Neuron (in vitro differentiated cells): ENCODE data around the gene FUT6.
"Not testable (repeated sequence)": the region's sequence is repeated elsewhere in the genome, so short reads cannot be mapped to it uniquely, and the experiment has no call there.

Source experiments
- H2AFZ ChIP-seq: one replicate; pipeline ENCODE4 v1.6.1; 2013; ENCODE audit warnings: low read depth, mild to moderate bottlenecking, inconsistent platforms, low read length, moderate library complexity
- H3K27me3 ChIP-seq: one replicate; pipeline ENCODE4 v1.6.1; 2013; ENCODE audit warnings: low read length; ENCODE audit not compliant: insufficient read depth
- H3K36me3 ChIP-seq: one replicate; pipeline ENCODE4 v1.6.1; 2013; ENCODE audit warnings: low read length; ENCODE audit not compliant: insufficient read depth
- H3K4me1 ChIP-seq: one replicate; pipeline ENCODE4 v1.6.1; 2013; ENCODE audit warnings: low read length; ENCODE audit not compliant: insufficient read depth
- H3K4me3 ChIP-seq: 2 replicates; pipeline ENCODE4 v1.5.1; 2013; ENCODE audit warnings: mild to moderate bottlenecking, low read length, moderate library complexity
- H3K9me3 ChIP-seq: one replicate; pipeline ENCODE4 v1.6.1; 2013; ENCODE audit warnings: low read length

Gene FUT6

DNA sequence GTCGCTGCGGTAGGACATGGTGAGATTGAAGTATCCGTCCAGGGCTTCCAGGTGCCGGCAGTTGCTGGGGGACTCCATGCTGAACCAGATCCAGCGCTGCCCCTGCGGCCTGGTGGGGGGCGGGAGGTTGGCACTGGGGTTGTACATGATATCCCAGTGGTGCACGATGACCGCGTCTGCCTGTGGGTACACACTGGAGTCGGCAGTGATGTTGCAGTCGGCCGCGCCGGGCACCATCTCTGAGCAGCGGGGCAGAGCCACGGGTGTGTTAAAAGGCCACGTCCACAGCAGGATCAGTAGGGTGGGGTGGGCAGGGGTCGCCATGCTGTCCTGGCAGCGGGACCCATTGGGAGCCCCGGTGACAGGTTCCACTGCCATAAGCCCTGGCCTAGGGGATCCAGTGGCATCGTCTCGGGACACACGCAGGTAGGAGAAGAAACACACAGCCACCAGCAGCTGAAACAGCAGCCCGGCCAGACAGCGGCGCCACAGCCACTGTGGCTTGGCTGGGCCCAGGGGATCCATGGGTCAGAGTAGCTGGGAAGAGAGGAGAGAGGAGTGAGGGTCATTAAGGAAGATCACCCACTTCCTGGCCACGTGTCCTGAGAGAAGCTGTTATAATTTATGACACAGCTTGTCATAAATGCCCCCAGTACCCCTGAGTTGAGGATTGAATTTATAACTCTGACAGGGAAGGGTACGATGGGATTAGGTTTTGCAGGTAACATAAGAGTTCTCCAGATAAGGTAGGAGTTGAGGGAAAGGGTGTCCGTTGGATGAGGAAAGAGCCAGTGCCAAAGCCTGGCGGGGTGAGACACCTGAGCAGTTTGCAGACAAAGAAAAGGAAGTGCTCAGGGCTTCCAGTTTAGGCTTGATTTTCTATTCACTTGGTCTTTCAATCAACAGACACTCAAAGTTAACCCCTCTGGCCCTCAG is 28.0 kb upstream of the FUT6 start:
- Histone ChIP-seq H3K9me3 (no peaks in the 10 kb centered on the region), H3K4me1 (no peaks in the 10 kb centered on the region), H3K27me3 (peaks cover 2% of the 10 kb centered on the region), H2AFZ (no peak overlapping the region), H3K4me3 (no peak overlapping the region), H3K36me3 (no peaks in the 10 kb centered on the region)

DNA sequence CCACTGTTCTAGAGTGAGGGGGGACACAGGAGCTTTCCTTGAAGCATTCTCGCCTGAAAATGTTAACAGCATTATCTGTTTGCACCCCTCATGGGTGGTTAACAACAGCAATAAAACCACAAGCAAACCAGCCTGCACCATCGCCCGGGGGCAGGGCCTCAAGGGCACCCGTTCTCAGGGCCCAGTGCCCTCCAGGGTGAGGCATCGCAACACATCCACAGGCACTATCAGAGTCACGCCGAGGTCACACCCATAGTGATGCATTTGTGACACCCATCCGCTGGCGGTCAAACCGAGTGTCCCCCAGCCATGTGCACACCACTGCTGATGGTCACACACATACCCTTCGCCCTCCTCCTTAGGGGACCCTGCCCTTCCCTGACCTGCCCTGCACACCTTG is 26.3 kb upstream of the FUT6 start:
- H3K27me3 ChIP-seq: peaks cover 2% of the 10 kb centered on the region
- H3K4me3 ChIP-seq: no peak overlapping the region
- H3K36me3 ChIP-seq: no peaks in the 10 kb centered on the region
- no peaks in the 10 kb centered on the region for H3K9me3 ChIP-seq
- no peaks in the 10 kb centered on the region for H3K4me1 ChIP-seq
- H2AFZ ChIP-seq: no peak overlapping the region

DNA sequence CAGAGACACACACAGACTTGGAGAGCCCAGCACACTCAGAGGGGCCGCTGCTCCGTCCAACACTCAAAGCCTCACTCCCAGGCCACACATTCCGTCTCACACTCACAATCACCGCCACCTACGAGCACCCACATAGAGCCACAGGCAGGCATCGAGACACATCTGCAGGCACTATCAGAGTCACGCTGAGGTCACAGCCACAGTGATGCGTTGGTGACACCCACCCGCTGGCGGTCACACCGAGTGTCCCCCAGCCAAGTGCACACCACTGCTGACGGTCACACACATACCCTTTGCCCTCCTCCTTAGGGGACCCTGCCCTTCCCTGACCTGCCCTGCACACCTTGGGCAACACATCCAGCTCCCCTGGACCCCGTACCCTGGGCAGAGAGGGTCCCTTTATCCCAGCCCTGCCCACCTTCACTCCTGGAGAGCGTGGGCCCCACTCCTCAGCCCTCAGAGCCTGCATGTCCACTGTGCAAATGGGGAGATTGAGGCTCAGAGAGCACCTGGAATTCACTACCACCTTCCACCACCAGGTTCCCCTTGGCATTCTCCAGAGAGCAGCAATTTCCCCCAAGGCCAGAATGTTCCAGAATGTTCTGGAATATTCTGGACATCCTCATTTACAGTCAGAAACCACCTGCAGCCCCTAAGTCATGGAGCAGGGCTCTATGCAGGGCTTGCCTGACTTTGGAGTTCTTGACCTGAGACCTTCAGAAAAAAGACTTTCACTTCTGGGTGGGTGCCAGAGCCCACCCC is 25.4 kb upstream of the FUT6 start:
- no peak overlapping the region for H2AFZ ChIP-seq
- no peak overlapping the region for H3K4me3 ChIP-seq
- H3K9me3 ChIP-seq: no peaks in the 10 kb centered on the region
- H3K36me3 ChIP-seq: no peaks in the 10 kb centered on the region
- H3K27me3 ChIP-seq: peaks cover 2% of the 10 kb centered on the region
- no peaks in the 10 kb centered on the region for H3K4me1 ChIP-seq

DNA sequence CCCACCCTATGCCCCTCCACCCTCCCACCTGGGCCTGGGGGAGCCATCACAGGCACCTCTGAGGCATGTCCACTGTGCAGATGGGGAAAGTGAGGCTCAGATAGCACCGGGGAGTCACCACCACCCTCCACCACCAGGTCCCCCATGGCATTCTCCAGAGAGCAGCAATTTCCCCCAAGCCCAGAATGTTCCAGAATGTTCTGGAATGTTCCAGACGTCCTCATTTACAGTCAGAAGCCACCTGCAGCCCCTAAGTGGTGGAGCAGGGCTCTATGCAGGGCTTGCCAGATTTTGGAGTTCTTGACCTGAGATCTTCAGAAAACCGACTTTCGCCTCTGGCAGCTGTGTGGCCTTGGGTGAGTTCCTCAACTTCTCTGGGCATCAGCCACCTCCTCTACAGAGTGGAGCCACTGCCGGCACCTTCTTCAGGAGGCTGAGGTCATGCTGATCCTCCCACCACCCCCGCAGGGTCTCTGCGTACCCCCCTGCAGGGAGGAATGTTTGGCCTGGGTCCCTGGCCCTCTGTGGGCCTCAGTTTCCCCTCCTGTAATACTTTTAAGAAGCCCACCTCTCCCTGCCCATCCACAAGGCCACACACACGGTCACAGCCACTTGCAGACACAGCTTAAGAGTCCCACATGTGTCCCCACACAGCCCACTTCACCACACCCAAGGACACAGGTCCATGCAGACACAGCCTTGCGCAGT is 24.7 kb upstream of the FUT6 start:
- H2AFZ ChIP-seq: no peak overlapping the region
- H3K36me3 ChIP-seq: no peaks in the 10 kb centered on the region
- no peaks in the 10 kb centered on the region for H3K9me3 ChIP-seq
- H3K4me1 ChIP-seq: no peaks in the 10 kb centered on the region
- H3K4me3 ChIP-seq: no peak overlapping the region
- peaks cover 2% of the 10 kb centered on the region for H3K27me3 ChIP-seq

DNA sequence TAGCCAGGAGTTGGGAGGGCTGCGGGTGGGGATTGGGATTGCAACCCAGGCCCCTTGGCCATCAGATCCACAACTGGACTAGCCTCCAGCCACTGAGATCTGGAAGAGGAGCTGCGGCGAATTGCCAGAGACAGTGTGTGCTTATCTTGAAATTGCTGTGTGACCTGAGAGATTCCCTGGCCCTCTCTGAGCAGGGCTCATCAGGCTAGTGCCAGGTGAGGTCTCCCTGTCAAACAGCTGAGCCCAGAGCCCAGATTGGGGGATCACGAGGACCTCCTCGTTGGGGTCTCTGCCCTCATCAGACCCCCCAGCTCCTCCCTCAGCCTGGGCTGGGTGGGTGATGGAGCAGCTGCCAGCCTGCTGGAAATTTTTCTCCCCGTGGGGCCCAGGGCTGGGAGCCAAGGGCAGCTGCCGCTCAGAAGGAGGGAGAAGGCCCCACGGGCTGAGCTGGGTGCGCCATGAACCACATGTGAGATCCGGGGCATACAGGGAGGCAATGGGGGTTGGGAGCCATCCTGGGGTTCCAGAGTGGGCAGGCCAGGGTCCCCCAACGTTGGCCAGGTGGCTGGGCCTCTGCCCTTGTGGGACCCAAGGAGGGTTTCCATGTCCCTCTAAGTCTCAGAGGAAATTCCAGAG is 23.6 kb upstream of the FUT6 start:
- no peaks in the 10 kb centered on the region for H3K9me3 ChIP-seq
- H3K27me3 ChIP-seq: peaks cover 2% of the 10 kb centered on the region
- H3K4me1 ChIP-seq: no peaks in the 10 kb centered on the region
- H2AFZ ChIP-seq: no peak overlapping the region
- H3K4me3 ChIP-seq: no peak overlapping the region
- H3K36me3 ChIP-seq: no peaks in the 10 kb centered on the region

DNA sequence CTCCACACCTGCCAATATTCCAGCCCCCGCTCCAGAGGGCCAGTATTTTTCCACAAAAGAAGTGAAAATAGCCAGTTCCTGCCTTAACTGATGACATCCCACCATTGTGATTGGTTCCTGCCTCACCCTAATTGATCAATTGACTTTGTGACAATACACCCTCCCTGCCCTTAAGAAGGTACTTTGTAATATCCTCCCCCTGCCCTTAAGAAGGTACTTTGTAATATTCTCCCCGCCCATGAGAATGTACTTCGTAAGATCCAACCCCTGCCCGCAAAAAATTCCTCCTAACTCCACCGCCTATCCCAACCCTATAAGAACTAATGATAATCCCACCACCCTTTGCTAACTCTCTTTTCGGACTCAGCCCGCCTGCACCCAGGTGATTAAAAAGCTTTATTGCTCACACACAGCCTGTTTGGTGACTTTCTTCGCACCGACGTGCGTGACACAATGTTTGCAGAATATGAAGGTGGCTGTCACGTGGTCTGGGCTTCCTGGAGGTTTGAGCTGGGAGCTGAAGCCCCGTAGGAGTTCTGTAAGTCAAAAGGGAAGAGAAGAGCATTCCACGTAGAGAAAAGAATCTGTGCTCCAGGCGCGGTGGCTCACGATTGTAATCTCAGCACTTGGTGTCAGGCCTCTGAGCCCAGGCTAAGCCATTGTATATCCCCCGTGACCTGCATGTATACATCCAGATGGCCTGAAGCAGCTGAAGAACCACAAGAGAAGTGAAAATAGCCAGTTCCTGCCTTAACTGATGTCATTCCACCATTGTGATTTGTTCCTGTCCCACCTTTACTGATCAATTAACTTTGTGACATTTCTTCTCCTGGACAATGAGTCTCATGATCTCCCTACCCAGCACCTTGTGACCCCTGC is 17.9 kb upstream of the FUT6 start:
- Histone ChIP-seq H3K4me1 (no peaks in the 10 kb centered on the region), H2AFZ (no peak overlapping the region), H3K36me3 (no peaks in the 10 kb centered on the region), H3K9me3 (no peaks in the 10 kb centered on the region), H3K27me3 (peaks cover 4% of the 10 kb centered on the region), H3K4me3 (no peak overlapping the region)

DNA sequence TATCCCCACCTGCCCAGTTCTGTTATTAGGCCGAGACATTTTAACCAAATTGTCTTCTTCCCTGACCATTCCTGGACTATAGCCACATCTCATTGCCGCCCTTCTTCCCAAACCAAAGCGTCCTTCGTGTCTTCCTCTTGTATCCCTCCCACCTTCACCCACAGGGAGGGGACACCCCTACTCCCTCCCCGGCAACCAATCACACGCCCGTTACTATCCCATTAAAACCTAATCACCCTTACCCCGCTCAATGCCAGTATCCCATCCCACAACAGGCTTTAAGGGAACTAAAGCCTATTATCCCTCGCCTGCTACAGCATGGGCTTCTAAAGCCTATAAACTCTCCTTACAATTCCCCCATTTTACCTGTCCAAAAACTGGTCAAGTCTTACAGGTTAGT is 15.6 kb upstream of the FUT6 start:
- H3K4me3 ChIP-seq, H3K9me3 ChIP-seq, H2AFZ ChIP-seq, H3K27me3 ChIP-seq, H3K36me3 ChIP-seq, H3K4me1 ChIP-seq: not testable (repeated sequence)

DNA sequence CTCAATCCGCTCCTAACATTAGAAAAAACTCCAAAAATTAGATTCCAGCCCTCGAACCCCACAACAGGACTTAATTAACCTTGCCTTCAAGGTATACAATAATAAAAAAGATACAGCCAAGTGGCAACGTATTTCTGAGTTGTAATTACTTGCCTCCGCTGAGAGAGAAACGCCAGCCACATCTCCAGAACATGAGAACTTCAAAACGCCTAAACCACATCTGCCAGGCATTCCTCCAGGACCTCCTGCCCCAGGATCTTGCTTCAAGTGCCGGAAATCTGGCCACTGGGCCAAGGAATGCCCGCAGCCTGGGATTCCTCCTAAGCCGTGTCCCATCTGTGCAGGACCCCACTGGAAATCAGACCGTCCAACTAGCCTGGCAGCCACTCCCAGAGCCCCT is 14.6 kb upstream of the FUT6 start:
- H3K9me3 ChIP-seq, H3K36me3 ChIP-seq, H2AFZ ChIP-seq, H3K4me1 ChIP-seq, H3K27me3 ChIP-seq, H3K4me3 ChIP-seq: not testable (repeated sequence)

DNA sequence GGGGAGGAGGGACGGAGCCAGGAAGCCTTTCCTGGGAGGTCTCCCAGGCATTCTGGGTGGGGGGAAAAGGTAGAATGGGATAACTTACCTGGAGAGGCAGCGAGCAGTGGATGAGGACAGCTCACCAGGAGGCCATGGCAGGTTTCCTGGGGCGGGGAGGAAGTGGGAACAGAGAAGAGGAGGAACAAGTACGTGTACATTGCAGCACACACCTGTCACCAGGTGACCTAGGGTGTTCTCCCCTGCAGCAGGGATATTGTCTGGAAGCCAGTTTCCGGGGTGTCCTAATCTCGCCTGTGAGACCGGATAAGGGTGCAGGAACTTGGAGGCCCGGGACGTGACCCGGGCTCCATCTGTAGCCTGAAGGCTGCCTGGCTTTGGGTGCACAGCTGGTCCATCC is 11.8 kb upstream of the FUT6 start, which contains the start of gene FUT3:
Gene FUT3, minus strand, starts transcription at position 148 of the 400 bp plus-strand sequence.
- Histone ChIP-seq H3K27me3 (peaks cover 4% of the 10 kb centered on the region), H3K36me3 (no peaks in the 10 kb centered on the region), H3K9me3 (no peaks in the 10 kb centered on the region), H2AFZ (no peak within 1 kb of the TSS), H3K4me3 (no peak within 1 kb of the TSS), H3K4me1 (no peaks in the 10 kb centered on the region)

DNA sequence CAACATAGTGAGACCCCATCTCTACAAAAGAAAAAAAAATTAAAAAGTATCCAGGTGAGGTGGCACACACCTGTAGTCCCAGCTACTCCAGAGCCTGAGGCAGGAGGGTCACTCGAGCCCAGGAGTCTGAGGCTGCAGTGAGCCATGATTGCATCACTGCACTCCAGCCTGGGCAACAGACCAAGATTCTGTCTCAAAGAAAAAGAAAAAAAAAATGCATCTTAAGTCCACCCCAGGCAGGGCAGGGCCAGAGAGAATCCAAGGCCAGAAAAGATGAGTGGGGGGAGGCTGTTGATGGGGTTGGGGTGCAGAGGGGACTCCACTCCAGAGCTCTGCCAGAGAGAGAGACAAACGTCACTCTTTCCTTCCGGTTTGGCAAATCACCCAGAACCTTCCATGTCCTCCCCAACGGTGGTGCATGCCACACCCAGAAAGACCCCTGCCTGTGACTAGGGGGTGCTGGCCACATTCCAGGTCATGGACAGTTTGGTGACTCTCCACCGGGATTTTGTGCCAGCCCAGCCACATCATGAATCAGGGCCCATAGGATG is 11.3 kb upstream of the FUT6 start:
- no peaks in the 10 kb centered on the region for H3K36me3 ChIP-seq
- H3K9me3 ChIP-seq: no peaks in the 10 kb centered on the region
- H3K4me3 ChIP-seq: no peak overlapping the region
- no peaks in the 10 kb centered on the region for H3K4me1 ChIP-seq
- no peaks in the 10 kb centered on the region for H3K27me3 ChIP-seq
- H2AFZ ChIP-seq: no peak overlapping the region

DNA sequence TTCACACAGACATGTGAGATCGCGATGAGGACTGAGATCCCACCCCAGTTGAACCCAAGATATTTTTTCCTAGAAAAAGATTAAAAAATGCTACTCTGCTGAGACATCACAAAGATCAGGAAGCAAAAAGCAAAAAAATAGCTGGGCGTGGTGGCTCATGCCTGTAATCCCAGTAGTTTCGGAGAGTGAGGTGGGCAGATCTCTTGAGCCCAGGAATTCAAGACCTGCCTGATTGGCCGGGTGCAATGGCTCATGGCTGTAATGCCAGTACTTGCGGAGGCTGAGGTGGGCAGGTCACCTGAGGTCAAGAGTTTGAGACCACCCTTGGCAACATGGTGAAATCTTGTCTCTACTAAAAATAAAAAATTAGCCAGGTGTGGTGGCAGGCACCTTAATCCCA is 10.7 kb upstream of the FUT6 start:
- no peaks in the 10 kb centered on the region for H3K4me1 ChIP-seq
- no peaks in the 10 kb centered on the region for H3K36me3 ChIP-seq
- no peaks in the 10 kb centered on the region for H3K9me3 ChIP-seq
- H2AFZ ChIP-seq: no peak overlapping the region
- no peaks in the 10 kb centered on the region for H3K27me3 ChIP-seq
- no peak overlapping the region for H3K4me3 ChIP-seq

DNA sequence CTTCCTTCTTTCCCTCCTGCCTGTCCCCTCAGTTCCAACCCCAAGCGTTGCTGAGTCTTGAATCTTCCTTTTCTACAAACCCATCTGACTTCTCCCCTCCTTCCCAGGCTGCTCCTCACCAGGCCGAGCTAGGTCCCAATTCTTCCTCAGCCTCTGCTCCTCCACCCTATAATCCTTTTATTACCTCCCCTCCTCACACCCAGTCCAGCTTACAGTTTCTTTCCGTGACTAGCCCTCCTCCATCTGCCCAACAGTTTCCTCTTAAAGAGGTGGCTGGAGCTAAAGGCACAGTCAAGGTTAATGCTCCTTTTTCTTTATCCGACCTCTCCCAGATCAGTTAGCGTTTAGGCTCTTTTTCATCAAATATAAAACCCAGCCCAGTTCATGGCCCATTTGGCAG is 9.1 kb upstream of the FUT6 start:
- not testable (repeated sequence) for H2AFZ ChIP-seq, H3K4me3 ChIP-seq, H3K36me3 ChIP-seq, H3K4me1 ChIP-seq, H3K27me3 ChIP-seq, H3K9me3 ChIP-seq
